ENCODE measurements around the gene ADAM12. TPM values are rescaled to one million over a fixed set of nuclear protein-coding genes. Genes with fewer than 3 reads are reported as not detected.

The ADAM12 gene
- total RNA-seq, 4 donors from 2014 or later, result under 0.01 to 1.3 (median 1.0) TPM

GRCh38 chr10:126375926-126376554 is 12.2 kb downstream of the ADAM12 start:
- TF ChIP-seq POLR2AphosphoS5 (IDR thresholded peaks at IDR 0.05) (no peak), EP300 (IDR thresholded peaks at IDR 0.05) (no peak), POLR2A (IDR thresholded peaks at IDR 0.05; ENCODE audit: low read depth) (no peak), CTCF (IDR thresholded peaks at IDR 0.05) (no peak)
- Histone ChIP-seq H3K4me3 (no peak overlapping the region), H3K36me3 (no peaks in the 10 kb centered on the region), H3K9me3 (peaks cover 0 to 9% (median 2%) of the 10 kb centered on the region in 4 donors), H3K27ac (replicated peaks in 1 of 4) (no peak overlapping the region), H3K4me1 (no peaks in the 10 kb centered on the region), H3K27me3 (no peaks in the 10 kb centered on the region)
- WGBS, result 93% methylated on average over 1 of the region's 1 CpG
- no peak for DNase-seq (ENCODE audit: extremely low spot score)
- intact Hi-C loops (cut with DNase I), result no loop called here

GRCh38 chr10:126375299-126375698 is 13.0 kb downstream of the ADAM12 start:
- H3K36me3 ChIP-seq, result no peaks in the 10 kb centered on the region
- H3K4me1 ChIP-seq, result no peaks in the 10 kb centered on the region
- H3K4me3 ChIP-seq, result no peak overlapping the region
- H3K27me3 ChIP-seq, result no peaks in the 10 kb centered on the region
- TF ChIP-seq POLR2AphosphoS5 (IDR thresholded peaks at IDR 0.05), result no peak
- no peak for TF ChIP-seq POLR2A (IDR thresholded peaks at IDR 0.05; ENCODE audit: low read depth)
- TF ChIP-seq EP300 (IDR thresholded peaks at IDR 0.05), result no peak
- TF ChIP-seq CTCF (IDR thresholded peaks at IDR 0.05), result no peak
- no peak overlapping the region for H3K27ac ChIP-seq (replicated peaks in 1 of 4)
- DNase-seq (ENCODE audit: extremely low spot score), result no peak
- peaks cover 0 to 9% (median 2%) of the 10 kb centered on the region in 4 donors for H3K9me3 ChIP-seq
- intact Hi-C loops (cut with DNase I), result no loop called here

- H3K9me3 ChIP-seq, result peaks cover 0 to 9% (median 2%) of the 10 kb centered on the region in 4 donors
- intact Hi-C loops (cut with DNase I), result no loop called here
- no peaks in the 10 kb centered on the region for H3K27me3 ChIP-seq
- H3K27ac ChIP-seq (replicated peaks in 1 of 4), result no peak overlapping the region
- 92% methylated on average over 2 of the region's 2 CpGs for WGBS
- TF ChIP-seq CTCF (IDR thresholded peaks at IDR 0.05), result no peak
- no peak for TF ChIP-seq EP300 (IDR thresholded peaks at IDR 0.05)
- no peak for TF ChIP-seq POLR2A (IDR thresholded peaks at IDR 0.05; ENCODE audit: low read depth)
- no peak for TF ChIP-seq POLR2AphosphoS5 (IDR thresholded peaks at IDR 0.05)
- DNase-seq (ENCODE audit: extremely low spot score), result no peak
- H3K4me3 ChIP-seq, result no peak overlapping the region
- H3K36me3 ChIP-seq, result no peaks in the 10 kb centered on the region
- H3K4me1 ChIP-seq, result no peaks in the 10 kb centered on the region
Measured at GRCh38 chr10:126374435-126374834, 13.8 kb downstream of the ADAM12 start.

- Histone ChIP-seq H3K4me3 (no peak overlapping the region), H3K9me3 (peaks cover 0 to 9% (median 2%) of the 10 kb centered on the region in 4 donors), H3K4me1 (no peaks in the 10 kb centered on the region), H3K27ac (replicated peaks in 1 of 4) (no peak overlapping the region), H3K27me3 (no peaks in the 10 kb centered on the region), H3K36me3 (no peaks in the 10 kb centered on the region)
- intact Hi-C loops (cut with DNase I), result no loop called here
- WGBS, result 91% methylated on average over 1 of the region's 1 CpG
- no peak for TF ChIP-seq CTCF (IDR thresholded peaks at IDR 0.05)
- no peak for TF ChIP-seq POLR2AphosphoS5 (IDR thresholded peaks at IDR 0.05)
- no peak for TF ChIP-seq POLR2A (IDR thresholded peaks at IDR 0.05; ENCODE audit: low read depth)
- TF ChIP-seq EP300 (IDR thresholded peaks at IDR 0.05), result no peak
- DNase-seq (ENCODE audit: extremely low spot score), result no peak
Measured at GRCh38 chr10:126373972-126374371, 14.3 kb downstream of the ADAM12 start.

GRCh38 chr10:126373147-126373546 is 15.1 kb downstream of the ADAM12 start:
- DNase-seq (ENCODE audit: extremely low spot score), result no peak
- no peak for TF ChIP-seq POLR2AphosphoS5 (IDR thresholded peaks at IDR 0.05)
- TF ChIP-seq POLR2A (IDR thresholded peaks at IDR 0.05; ENCODE audit: low read depth), result no peak
- no peak for TF ChIP-seq CTCF (IDR thresholded peaks at IDR 0.05)
- no peak for TF ChIP-seq EP300 (IDR thresholded peaks at IDR 0.05)
- 57% methylated on average over 4 of the region's 4 CpGs for WGBS

More at GRCh38 chr10:126373147-126373546, 15.1 kb downstream of the ADAM12 start:
- no peaks in the 10 kb centered on the region for H3K27me3 ChIP-seq
- peaks cover 0 to 9% (median 2%) of the 10 kb centered on the region in 4 donors for H3K9me3 ChIP-seq
- H3K4me1 ChIP-seq, result no peaks in the 10 kb centered on the region
- no peaks in the 10 kb centered on the region for H3K36me3 ChIP-seq
- H3K27ac ChIP-seq (replicated peaks in 1 of 4), result no peak overlapping the region
- intact Hi-C loops (cut with DNase I), result no loop called here
- H3K4me3 ChIP-seq, result no peak overlapping the region
